HG03066 (cell line): ENCODE measurements around the gene GJC2.
"Not testable (repeated sequence)": the region's sequence is repeated elsewhere in the genome, so short reads cannot be mapped to it uniquely, and the experiment has no call there.

Experiments used
- ATAC-seq: cut with Tn5 transposase; IDR thresholded peaks from one replicate; pipeline ENCODE4 v1.9.1; 2021; ENCODE audit warnings: low read depth; ENCODE audit not compliant: unreplicated experiment

Gene GJC2

DNA sequence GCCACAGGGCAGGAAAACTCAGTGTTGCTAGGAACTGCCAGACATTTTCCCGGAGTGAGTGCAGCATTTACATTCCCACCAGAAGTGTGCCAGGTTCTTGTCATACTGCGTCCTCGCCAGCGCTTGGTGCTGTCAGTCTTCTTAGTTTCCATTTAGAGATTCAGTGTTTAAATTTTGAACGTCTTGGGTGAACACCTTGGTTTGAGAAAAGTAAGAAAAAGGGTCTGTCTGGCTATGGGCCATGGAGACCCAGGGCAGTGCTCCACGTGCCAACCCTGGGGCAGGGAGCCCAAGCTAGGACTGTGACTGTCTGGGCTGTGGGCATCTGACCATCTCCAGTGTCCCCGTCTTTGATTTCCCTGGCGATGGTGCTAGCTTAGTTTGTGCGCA is 31.9 kb downstream of the GJC2 start:
- ATAC-seq: no peak

DNA sequence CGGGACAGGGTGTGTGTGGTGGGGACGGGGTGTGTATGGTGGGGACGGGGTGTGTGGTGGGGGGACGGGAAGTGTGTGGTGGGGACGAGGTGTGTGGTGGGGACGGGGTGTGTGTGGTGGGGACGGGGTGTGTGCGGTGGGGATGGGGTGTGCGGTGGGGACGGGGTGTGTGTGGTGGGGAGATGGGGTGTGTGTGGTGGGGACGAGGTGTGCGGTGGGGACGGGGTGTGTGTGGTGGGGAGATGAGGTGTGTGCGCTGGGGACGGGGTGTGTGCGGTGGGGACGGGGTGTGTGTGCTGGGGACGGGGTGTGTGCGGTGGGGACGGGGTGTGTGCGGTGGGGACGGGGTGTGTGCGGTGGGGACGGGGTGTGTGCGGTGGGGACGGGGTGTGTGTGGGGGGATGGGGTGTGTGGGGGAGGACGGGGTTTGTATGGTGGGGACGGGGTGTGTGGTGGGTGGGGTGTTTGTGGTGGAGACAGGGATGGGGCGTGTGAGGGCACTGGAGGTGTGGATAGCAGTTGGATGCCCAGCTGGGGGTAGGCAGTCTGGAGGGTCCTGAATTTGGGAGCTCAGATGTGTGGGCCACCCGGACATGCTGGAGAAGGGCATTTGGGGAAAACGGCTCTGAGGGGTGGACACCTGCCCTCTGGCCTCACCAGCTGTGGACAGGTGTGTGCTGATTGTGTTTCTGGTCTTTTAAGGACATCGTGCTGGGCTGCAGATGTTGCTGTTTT is 32.7 kb downstream of the GJC2 start:
- no peak for ATAC-seq

- ATAC-seq: no peak
These were observed 34.4 kb downstream of the GJC2 start for GRCh38 chr1:228184152-228184551.

- ATAC-seq: no peak
These were observed 35.9 kb downstream of the GJC2 start for GRCh38 chr1:228185641-228185965.

GRCh38 chr1:228188249-228188648 is 38.5 kb downstream of the GJC2 start:
- not testable (repeated sequence) for ATAC-seq

DNA sequence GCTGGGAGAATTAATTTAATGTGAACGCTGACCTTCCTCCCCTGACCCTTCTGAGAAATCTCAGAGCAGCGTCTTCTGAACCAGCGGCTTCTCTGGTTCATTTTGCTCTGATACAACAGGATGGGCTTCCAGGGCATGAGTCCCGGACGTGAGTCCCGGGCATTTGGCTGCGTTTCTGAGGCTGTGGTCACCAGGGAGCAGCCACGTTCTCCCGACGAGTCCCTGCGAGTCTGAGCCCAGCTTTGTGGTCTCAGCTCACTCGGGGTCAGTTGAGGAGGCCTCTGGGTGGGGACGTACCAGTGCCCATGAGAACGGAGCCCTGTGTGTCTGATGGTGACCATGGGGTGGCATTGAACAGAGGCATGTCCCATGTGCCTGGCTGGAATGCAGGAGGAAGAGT is 40.5 kb downstream of the GJC2 start:
- no peak for ATAC-seq

GRCh38 chr1:228190778-228191177 is 41.0 kb downstream of the GJC2 start:
- no peak for ATAC-seq

GRCh38 chr1:228194436-228194835 is 44.7 kb downstream of the GJC2 start:
- ATAC-seq: no peak

- ATAC-seq: no peak
These were observed 45.4 kb downstream of the GJC2 start for GRCh38 chr1:228194921-228195812.

DNA sequence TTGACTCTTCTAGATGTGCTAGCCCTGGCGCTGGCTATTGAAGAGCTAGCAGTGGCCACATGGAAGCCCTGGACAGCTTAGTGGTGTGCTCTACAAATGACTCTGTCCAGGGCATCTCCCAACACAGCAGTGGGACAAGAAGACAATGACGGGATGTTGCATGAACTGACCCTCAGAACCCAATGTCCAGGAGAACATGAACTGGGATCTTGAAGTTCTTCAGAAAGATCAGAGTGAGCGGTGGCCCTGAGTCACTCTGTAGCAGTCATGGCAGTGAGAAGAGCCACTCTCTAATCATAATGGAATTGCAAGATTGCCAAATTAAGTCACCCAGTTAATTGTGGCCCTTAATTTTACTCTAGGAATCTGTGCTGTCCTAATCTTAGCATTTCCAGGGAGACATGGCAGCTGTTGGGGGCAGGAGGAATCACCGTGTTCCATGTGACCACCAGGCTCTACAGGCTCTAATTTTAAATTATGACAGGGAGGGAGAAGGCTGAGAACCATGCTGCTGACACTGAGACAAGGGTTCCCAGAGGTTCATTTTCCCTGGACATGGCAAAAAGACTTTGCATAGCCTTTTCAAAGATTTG is 47.9 kb downstream of the GJC2 start:
- no peak for ATAC-seq

DNA sequence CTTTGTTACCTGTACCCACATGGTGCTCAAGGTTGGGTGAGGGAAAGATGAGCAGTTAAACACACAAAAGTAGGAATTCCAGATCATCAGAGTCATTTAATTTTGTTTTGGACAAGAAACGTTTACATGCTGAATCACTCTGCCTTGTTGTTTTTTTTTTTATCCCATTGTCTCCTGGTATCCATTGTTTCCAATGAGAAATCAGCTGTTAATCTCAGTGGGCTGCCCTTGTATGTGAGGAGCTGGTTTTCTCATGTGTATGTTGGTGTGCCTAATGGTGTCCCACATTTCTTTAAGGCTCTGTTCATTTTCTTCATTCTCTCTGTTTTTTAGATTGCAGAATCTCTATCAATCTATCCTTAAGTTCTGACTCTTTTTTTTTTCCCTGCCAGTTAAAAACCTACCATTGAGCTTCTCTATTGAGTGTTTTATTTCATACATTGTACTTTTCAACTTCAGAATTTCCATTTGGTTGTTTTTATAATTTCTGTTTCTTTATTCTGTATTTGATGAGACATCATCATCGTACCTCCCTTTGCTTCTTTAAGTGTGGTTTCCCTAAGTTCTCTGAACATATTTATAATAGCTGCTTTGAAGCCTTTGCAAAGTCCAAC is 49.4 kb downstream of the GJC2 start:
- ATAC-seq: no peak

DNA sequence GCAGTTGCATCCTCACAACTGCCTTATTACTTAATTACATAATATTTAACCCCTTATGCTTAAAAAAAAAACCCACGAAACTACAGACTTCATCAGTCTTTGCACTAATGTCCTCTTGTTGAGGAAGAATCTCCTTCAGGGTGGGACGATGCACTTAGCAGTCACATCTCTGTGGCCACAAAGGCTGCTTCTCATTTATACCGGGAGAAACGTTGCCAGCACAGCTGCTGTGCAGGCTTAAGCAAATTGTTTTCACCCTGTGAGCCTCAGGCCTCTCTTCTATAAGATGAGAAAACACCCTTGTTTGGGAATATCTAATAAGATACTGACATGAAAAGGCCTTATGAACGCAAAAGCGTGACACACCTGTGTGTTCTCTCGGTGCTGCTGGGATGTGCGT is 55.2 kb downstream of the GJC2 start:
- no peak for ATAC-seq

- no peak for ATAC-seq
These were observed 56.1 kb downstream of the GJC2 start for GRCh38 chr1:228205526-228206436.

- no peak for ATAC-seq
These were observed 57.0 kb downstream of the GJC2 start for GRCh38 chr1:228206582-228207351.

DNA sequence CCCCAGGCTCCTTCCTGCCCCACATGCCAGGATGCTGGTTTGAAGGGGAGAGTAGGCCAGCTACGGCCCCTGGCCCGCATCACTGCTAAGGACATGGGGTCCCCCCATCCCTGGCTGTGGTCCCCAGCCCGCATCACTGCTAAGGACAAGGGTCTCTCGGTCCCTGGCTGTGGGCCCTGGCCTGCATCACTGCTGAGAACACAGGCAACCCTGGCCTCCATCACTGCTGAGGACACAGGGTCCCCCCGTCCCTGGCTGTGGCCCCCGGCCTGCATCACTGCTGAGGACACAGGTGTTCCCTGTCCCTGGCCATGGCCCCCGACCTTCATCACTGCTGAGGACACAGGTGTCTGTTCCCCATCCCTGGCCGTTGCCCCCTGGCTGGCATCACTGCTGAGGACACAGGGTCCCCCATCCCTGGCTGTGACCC is 57.7 kb downstream of the GJC2 start:
- no peak for ATAC-seq

GRCh38 chr1:228207851-228208821 is 58.4 kb downstream of the GJC2 start, which contains the start of gene OBSCN:
TSS of gene OBSCN (plus strand) at chr1:228208044. CDS start at chr1:228211784, 3,740 bp downstream.
- ATAC-seq: no peak

- ATAC-seq: no peak
These were observed 59.3 kb downstream of the GJC2 start for GRCh38 chr1:228208831-228209551.
